GM23338 (cell line): Measurements from ENCODE around the gene SNX14. TPM values are rescaled to one million over a fixed set of nuclear protein-coding genes. Genes with fewer than 3 reads are reported as not detected.

Experiments
- ATAC-seq: fragments of 200-7000 bp; cut with Tn5 transposase; 3 replicates; pipeline ENCODE4 v1.9.1; 2020
- DNase-seq: peaks from one replicate; pipeline ENCODE4 v3.0.0-alpha.2; 2015; ENCODE audit warnings: low spot score
- H2AFZ ChIP-seq: fragments of 200-600 bp; sonication (generic); 2 replicates; pipeline ENCODE4 v1.8.0; 2016; ENCODE audit warnings: antibody characterized with exemption, mild to moderate bottlenecking, moderate library complexity
- H3F3A ChIP-seq: fragments of 200-600 bp; sonication (generic); replicated peaks from 2 replicates; pipeline ENCODE4 v1.8.0; 2017; ENCODE audit warnings: antibody characterized with exemption, mixed run types, low read depth
- H3K27ac ChIP-seq: fragments of 200-600 bp; sonication (generic); 2 replicates; pipeline ENCODE4 v1.6.1; 2016; ENCODE audit warnings: low read depth
- H3K27me3 ChIP-seq: fragments of 200-600 bp; sonication (generic); 2 replicates; pipeline ENCODE4 v1.8.0; 2016; ENCODE audit warnings: mild to moderate bottlenecking, mixed run types, moderate library complexity; ENCODE audit not compliant: insufficient read depth
- H3K36me3 ChIP-seq: fragments of 200-600 bp; sonication (generic); 2 replicates; pipeline ENCODE4 v1.8.0; 2016; ENCODE audit warnings: mild to moderate bottlenecking; ENCODE audit not compliant: insufficient read depth
- H3K4me1 ChIP-seq: fragments of 200-600 bp; sonication (generic); 2 replicates; pipeline ENCODE4 v1.8.0; 2016; ENCODE audit warnings: mild to moderate bottlenecking, moderate library complexity; ENCODE audit not compliant: insufficient read depth
- H3K4me2 ChIP-seq: fragments of 200-600 bp; sonication (generic); 2 replicates; pipeline ENCODE4 v1.7.1; 2017; ENCODE audit warnings: mixed run types
- H3K4me3 ChIP-seq: fragments of 200-600 bp; sonication (generic); 2 replicates; pipeline ENCODE4 v1.6.1; 2016; ENCODE audit warnings: mixed run types
- H3K79me2 ChIP-seq: fragments of 200-600 bp; sonication (generic); replicated peaks from 2 replicates; pipeline ENCODE4 v1.8.0; 2017; ENCODE audit warnings: mild to moderate bottlenecking; ENCODE audit not compliant: insufficient read depth
- H3K9me2 ChIP-seq: fragments of 200-600 bp; sonication (generic); 2 replicates; pipeline ENCODE4 v1.8.0; 2017; ENCODE audit not compliant: insufficient read depth
- H4K20me1 ChIP-seq: fragments of 200-600 bp; sonication (generic); replicated peaks from 2 replicates; pipeline ENCODE4 v1.8.0; 2017; ENCODE audit warnings: mild to moderate bottlenecking; ENCODE audit not compliant: insufficient read depth
- H3K27ac Mint-ChIP-seq: 2 replicates; pipeline ENCODE4 v1.8.0; 2020; ENCODE audit warnings: inconsistent platforms, mild to moderate bottlenecking, moderate library complexity, mixed read lengths
- H3K27me3 Mint-ChIP-seq: 3 replicates; pipeline ENCODE4 v1.8.0; 2022; ENCODE audit warnings: low read depth, mild to moderate bottlenecking, moderate library complexity, mixed read lengths, inconsistent platforms; ENCODE audit not compliant: insufficient read depth, poor library complexity
- H3K36me3 Mint-ChIP-seq: 3 replicates; pipeline ENCODE4 v1.8.0; 2021; ENCODE audit warnings: low read depth, mild to moderate bottlenecking, inconsistent platforms, moderate library complexity, mixed read lengths
- H3K4me1 Mint-ChIP-seq: 3 replicates; pipeline ENCODE4 v1.8.0; 2020; ENCODE audit warnings: mild to moderate bottlenecking, inconsistent platforms, mixed read lengths
- H3K4me3 Mint-ChIP-seq: 3 replicates; pipeline ENCODE4 v1.8.0; 2021; ENCODE audit warnings: moderate library complexity, mild to moderate bottlenecking, inconsistent platforms, mixed read lengths
- H3K9me3 Mint-ChIP-seq: 3 replicates; pipeline ENCODE4 v1.8.0; 2020; ENCODE audit warnings: moderate library complexity, mild to moderate bottlenecking, inconsistent platforms, mixed read lengths
- CREB1 ChIP-seq: fragments of 250-450 bp; sonication (Bioruptor Pico); IDR thresholded peaks from 2 replicates; pipeline ENCODE4 v1.5.0; 2020; ENCODE audit warnings: low read depth, mild to moderate bottlenecking, moderate library complexity
- ETS1 ChIP-seq: IDR thresholded peaks from 2 replicates; pipeline ENCODE4 v1.6.1; 2016; ENCODE audit warnings: antibody characterized with exemption
- EZH2 ChIP-seq: fragments of 200-600 bp; sonication (generic); IDR thresholded peaks from one replicate; pipeline ENCODE4 v1.8.0; 2017; ENCODE audit warnings: antibody characterized with exemption, mild to moderate bottlenecking, low read depth; ENCODE audit not compliant: unreplicated experiment
- EZH2phosphoT487 ChIP-seq: fragments of 200-600 bp; sonication (generic); IDR thresholded peaks from one replicate; pipeline ENCODE4 v1.8.1; 2018; ENCODE audit warnings: antibody characterized with exemption; ENCODE audit not compliant: unreplicated experiment
- JUNB ChIP-seq: IDR thresholded peaks from one replicate; pipeline ENCODE4 v1.6.1; 2016; ENCODE audit warnings: antibody characterized with exemption; ENCODE audit not compliant: unreplicated experiment
- NANOG ChIP-seq: IDR thresholded peaks from 2 replicates; pipeline ENCODE4 v1.6.1; 2016; ENCODE audit warnings: antibody characterized with exemption, borderline replicate concordance
- REST ChIP-seq: IDR thresholded peaks from one replicate; pipeline ENCODE4 v1.6.1; 2018; ENCODE audit warnings: antibody characterized with exemption; ENCODE audit not compliant: unreplicated experiment
- STAT1 ChIP-seq: IDR thresholded peaks from one replicate; pipeline ENCODE4 v1.6.1; 2016; ENCODE audit warnings: antibody characterized with exemption; ENCODE audit not compliant: unreplicated experiment
- ZNF114 ChIP-seq: fragments of 250-450 bp; sonication (Bioruptor Pico); IDR thresholded peaks from 2 replicates; pipeline ENCODE4 v1.5.0; 2020; ENCODE audit warnings: mild to moderate bottlenecking, moderate library complexity
- ZNF331 ChIP-seq: fragments of 250-450 bp; sonication (Bioruptor Pico); IDR thresholded peaks from 2 replicates; pipeline ENCODE4 v1.5.0; 2020; ENCODE audit warnings: low read depth, mild to moderate bottlenecking, moderate library complexity
- polyA plus RNA-seq: library from polyadenylated mRNA; unstranded; fragments of >200 nt; fragmentation: Nextera tagmentation; extraction: Ambion mirVana; gene quantifications from 2 replicates; pipeline ENCODE4 v1.2.1, GENCODE V29; 2016
- total RNA-seq: library from RNA; depleted of rRNA; stranded (reverse); fragments of >200 nt; shearing (Covaris generic); gene quantifications from 2 replicates; pipeline ENCODE4 v1.2.3, GENCODE V29; 2014
- TF ChIP-seq, protein P1 (sequence below), 2 experiments: fragments of 200-600 bp in 1 of 2; sonication (generic) in 1 of 2; conservative IDR thresholded peaks; 2 replicates each; pipeline versions ENCODE4 v1.5.1 to v1.6.1; 2016 to 2017; ENCODE audit warnings: antibody characterized with exemption in 2 of 2, low read depth in 2 of 2, mild to moderate bottlenecking in 2 of 2, moderate library complexity in 1 of 2

SNX14 gene
- total and polyA plus RNA-seq, 2 experiments from 2014 or later, result 23.1 to 32.0 TPM

DNA sequence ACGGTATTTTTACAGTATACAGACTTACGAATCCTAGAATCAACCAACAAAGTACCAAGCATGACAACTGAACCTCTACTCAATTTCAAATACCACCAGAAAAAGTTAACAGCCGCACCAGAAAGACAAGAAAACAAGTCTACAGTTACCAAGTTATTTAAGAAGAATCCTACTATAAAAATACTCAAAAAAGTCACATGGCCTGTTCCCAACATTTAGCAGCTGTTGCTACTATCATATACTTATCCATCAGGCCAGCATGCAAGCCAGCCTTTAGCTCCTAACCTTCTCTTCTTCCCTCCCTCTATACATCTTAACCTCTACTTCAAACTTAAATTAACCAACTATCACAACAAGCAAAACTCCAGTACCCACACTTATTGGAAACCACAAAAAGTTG lies 47.2 kb upstream of the SNX14 start:
- H3K79me2 ChIP-seq, result peaks cover 72% of the 10 kb centered on the region
- peak overlapping the region; percentile 95 for H3K4me3 Mint-ChIP-seq
- H3K36me3 ChIP-seq, result peaks cover 57% of the 10 kb centered on the region
- peaks cover 11% of the 10 kb centered on the region for H3K27me3 Mint-ChIP-seq
- H3K9me2 ChIP-seq, result no peaks in the 10 kb centered on the region
- H3K27me3 ChIP-seq, result no peaks in the 10 kb centered on the region
- peaks cover 55% of the 10 kb centered on the region for H4K20me1 ChIP-seq
- no peak overlapping the region for H2AFZ ChIP-seq
- H3K27ac Mint-ChIP-seq, result 0 out of 2 replicates have a peak overlapping the region, but pooled peaks have one; percentile 12
- peaks cover 22% of the 10 kb centered on the region for H3K4me1 ChIP-seq
- peak overlapping the region; percentile 78; the same call in 1 of the 2 replicates for H3K27ac ChIP-seq
- DNase-seq (no peak), ATAC-seq (no peak)
- H3K36me3 Mint-ChIP-seq, result peaks cover 67% of the 10 kb centered on the region
- peaks cover 6% of the 10 kb centered on the region; the same call in 1 of the 2 replicates for H3F3A ChIP-seq
- peak overlapping the region; percentile 95 for H3K4me2 ChIP-seq
- peaks cover 45% of the 10 kb centered on the region for H3K4me1 Mint-ChIP-seq
- peaks cover 5% of the 10 kb centered on the region; the same call in 2 of the 3 replicates for H3K9me3 Mint-ChIP-seq
- TF ChIP-seq CREB1 (CRISPR knock-in tag) (no peak), ZNF114 (CRISPR knock-in tag) (no peak), REST (no peak), NANOG (no peak), JUNB (no peak)
- TF ChIP-seq, protein P1, sequence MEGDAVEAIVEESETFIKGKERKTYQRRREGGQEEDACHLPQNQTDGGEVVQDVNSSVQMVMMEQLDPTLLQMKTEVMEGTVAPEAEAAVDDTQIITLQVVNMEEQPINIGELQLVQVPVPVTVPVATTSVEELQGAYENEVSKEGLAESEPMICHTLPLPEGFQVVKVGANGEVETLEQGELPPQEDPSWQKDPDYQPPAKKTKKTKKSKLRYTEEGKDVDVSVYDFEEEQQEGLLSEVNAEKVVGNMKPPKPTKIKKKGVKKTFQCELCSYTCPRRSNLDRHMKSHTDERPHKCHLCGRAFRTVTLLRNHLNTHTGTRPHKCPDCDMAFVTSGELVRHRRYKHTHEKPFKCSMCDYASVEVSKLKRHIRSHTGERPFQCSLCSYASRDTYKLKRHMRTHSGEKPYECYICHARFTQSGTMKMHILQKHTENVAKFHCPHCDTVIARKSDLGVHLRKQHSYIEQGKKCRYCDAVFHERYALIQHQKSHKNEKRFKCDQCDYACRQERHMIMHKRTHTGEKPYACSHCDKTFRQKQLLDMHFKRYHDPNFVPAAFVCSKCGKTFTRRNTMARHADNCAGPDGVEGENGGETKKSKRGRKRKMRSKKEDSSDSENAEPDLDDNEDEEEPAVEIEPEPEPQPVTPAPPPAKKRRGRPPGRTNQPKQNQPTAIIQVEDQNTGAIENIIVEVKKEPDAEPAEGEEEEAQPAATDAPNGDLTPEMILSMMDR (conservative IDR thresholded peaks at IDR 0.05; ENCODE audit: low read depth in 2 of 2), result no peak
- H3K4me3 ChIP-seq, result peak overlapping the region; percentile 93

GRCh38 chr6:85637579-85637978 lies 43.9 kb upstream of the SNX14 start:
- no peaks in the 10 kb centered on the region for H3K27me3 ChIP-seq
- no peak overlapping the region for H2AFZ ChIP-seq
- H3K9me2 ChIP-seq, result no peaks in the 10 kb centered on the region
- H3K4me3 Mint-ChIP-seq, result 0 out of 3 replicates have a peak overlapping the region, but pooled peaks have one; percentile 14
- no peak overlapping the region for H3K4me3 ChIP-seq
- peaks cover 85% of the 10 kb centered on the region for H4K20me1 ChIP-seq
- DNase-seq, result no peak
- peaks cover 100% of the 10 kb centered on the region for H3K79me2 ChIP-seq
- H3K27ac Mint-ChIP-seq, result no peak overlapping the region
- H3K27ac ChIP-seq, result no peak overlapping the region
- peaks cover 22% of the 10 kb centered on the region for H3K4me1 ChIP-seq
- H3K27me3 Mint-ChIP-seq, result peaks cover 13% of the 10 kb centered on the region
- H3K9me3 Mint-ChIP-seq, result no peaks in the 10 kb centered on the region
- no peak for ATAC-seq
- peaks cover 42% of the 10 kb centered on the region for H3K4me1 Mint-ChIP-seq
- peaks cover 77% of the 10 kb centered on the region for H3K36me3 ChIP-seq
- H3K36me3 Mint-ChIP-seq, result peaks cover 97% of the 10 kb centered on the region
- H3F3A ChIP-seq, result no peaks in the 10 kb centered on the region; the same call in 1 of the 2 replicates
- no peak overlapping the region for H3K4me2 ChIP-seq
- TF ChIP-seq ETS1 (no peak), REST (no peak), CREB1 (CRISPR knock-in tag) (no peak), NANOG (no peak), EZH2phosphoT487 (no peak), STAT1 (no peak), ZNF331 (CRISPR knock-in tag) (no peak), ZNF114 (CRISPR knock-in tag) (no peak), JUNB (no peak), EZH2 (no peak)
- TF ChIP-seq, protein P1 (conservative IDR thresholded peaks at IDR 0.05; ENCODE audit: low read depth in 2 of 2), result no peak
